HepG2 (cell line): Measurements from ENCODE around the gene COL4A6. TPM values are rescaled to one million over a fixed set of nuclear protein-coding genes. Genes with fewer than 3 reads are reported as not detected.

ENCODE experiments used
- DMAP1 ChIP-seq: IDR thresholded peaks from 2 replicates; pipeline ENCODE4 v1.6.1; 2016
- HNF4G ChIP-seq, 2 experiments: sonication (generic) in 1 of 2; formaldehyde crosslinking in 1 of 2; IDR thresholded peaks; 2 replicates each; pipeline versions ENCODE4 v1.4.0 to v1.6.1; 2011 to 2020; ENCODE audit warnings: borderline replicate concordance in 2 of 2, low read depth in 2 of 2, mild to moderate bottlenecking in 2 of 2, low read length in 1 of 2, missing genetic modification reagents in 1 of 2, moderate library complexity in 1 of 2
- KLF16 ChIP-seq, 2 experiments: sonication (generic) in 1 of 2; formaldehyde crosslinking in 1 of 2; IDR thresholded peaks; 2 replicates each; pipeline versions ENCODE4 v1.6.1 to v1.8.0; 2016 to 2023; ENCODE audit warnings: missing genetic modification reagents in 2 of 2, missing compliant biosample characterization in 1 of 2
- NFE2 ChIP-seq: sonication (generic); formaldehyde crosslinking; IDR thresholded peaks from 2 replicates; pipeline ENCODE4 v1.4.0; 2020; ENCODE audit warnings: missing genetic modification reagents
- PHF20 ChIP-seq: sonication (generic); formaldehyde crosslinking; IDR thresholded peaks from 2 replicates; pipeline ENCODE4 v1.5.0; 2020; ENCODE audit warnings: mild to moderate bottlenecking, missing genetic modification reagents
- PHF8 ChIP-seq: sonication (generic); formaldehyde crosslinking; IDR thresholded peaks from 2 replicates; pipeline ENCODE4 v1.5.0; 2020; ENCODE audit warnings: missing genetic modification reagents
- SIN3A ChIP-seq: IDR thresholded peaks from 2 replicates; pipeline ENCODE4 v1.6.1; 2011; ENCODE audit warnings: low read depth, mild to moderate bottlenecking, control low read depth, low read length, borderline replicate concordance
- SNAPC5 ChIP-seq: sonication (generic); formaldehyde crosslinking; IDR thresholded peaks from 2 replicates; pipeline ENCODE4 v1.8.1; 2023; ENCODE audit warnings: mild to moderate bottlenecking, missing genetic modification reagents, borderline replicate concordance
- ZFX ChIP-seq: sonication (generic); formaldehyde crosslinking; IDR thresholded peaks from 2 replicates; pipeline ENCODE4 v1.4.0; 2020; ENCODE audit warnings: mild to moderate bottlenecking, low read depth, missing genetic modification reagents, moderate library complexity
- ZNF549 ChIP-seq: sonication (generic); formaldehyde crosslinking; IDR thresholded peaks from 2 replicates; pipeline ENCODE4 v1.5.0; 2020; ENCODE audit warnings: missing genetic modification reagents
- polyA plus RNA-seq, 8 experiments: library from polyadenylated mRNA; depleted of rRNA in 3 of 8; stranded (reverse) in 7 of 8; unstranded in 1 of 8; fragments of >200 nt; fragmentation: Illumina TruSeq in 4 of 8; extraction: Trizol in 4 of 8; gene quantifications; 2 replicates each; pipeline versions ENCODE4 v1.2.1 to v1.2.3, GENCODE V29; 2011 to 2016; ENCODE audit warnings: low read depth in 4 of 8, missing spikeins in 1 of 8, mixed read lengths in 1 of 8; ENCODE audit not compliant: insufficient read depth in 1 of 8
- total RNA-seq, 5 experiments: library from RNA; depleted of rRNA; stranded (reverse); fragments of >200 nt; fragmentation: Illumina TruSeq; extraction: Trizol; gene quantifications; 2 replicates each; pipeline ENCODE4 v1.2.3, GENCODE V29; 2016; ENCODE audit warnings: low read depth in 1 of 5
- TF ChIP-seq, protein P1 (sequence below): sonication (generic); formaldehyde crosslinking; IDR thresholded peaks from 2 replicates; pipeline ENCODE4 v1.4.0; 2020; ENCODE audit warnings: missing genetic modification reagents
- TF ChIP-seq, protein P2 (sequence below): sonication (generic); formaldehyde crosslinking; IDR thresholded peaks from 2 replicates; pipeline ENCODE4 v1.9.0; 2021; ENCODE audit warnings: mild to moderate bottlenecking, missing genetic modification reagents
- TF ChIP-seq, protein P3 (sequence below): sonication (generic); formaldehyde crosslinking; IDR thresholded peaks from 2 replicates; pipeline ENCODE4 v1.4.0; 2020; ENCODE audit warnings: missing genetic modification reagents, borderline replicate concordance

COL4A6 gene
- total and polyA plus RNA-seq, 2 of the 13 experiments (the other 11 are each of a cell fraction or from before 2014, with no cell fraction given): 4.5 to 8.2 TPM

- TF ChIP-seq, protein P1, sequence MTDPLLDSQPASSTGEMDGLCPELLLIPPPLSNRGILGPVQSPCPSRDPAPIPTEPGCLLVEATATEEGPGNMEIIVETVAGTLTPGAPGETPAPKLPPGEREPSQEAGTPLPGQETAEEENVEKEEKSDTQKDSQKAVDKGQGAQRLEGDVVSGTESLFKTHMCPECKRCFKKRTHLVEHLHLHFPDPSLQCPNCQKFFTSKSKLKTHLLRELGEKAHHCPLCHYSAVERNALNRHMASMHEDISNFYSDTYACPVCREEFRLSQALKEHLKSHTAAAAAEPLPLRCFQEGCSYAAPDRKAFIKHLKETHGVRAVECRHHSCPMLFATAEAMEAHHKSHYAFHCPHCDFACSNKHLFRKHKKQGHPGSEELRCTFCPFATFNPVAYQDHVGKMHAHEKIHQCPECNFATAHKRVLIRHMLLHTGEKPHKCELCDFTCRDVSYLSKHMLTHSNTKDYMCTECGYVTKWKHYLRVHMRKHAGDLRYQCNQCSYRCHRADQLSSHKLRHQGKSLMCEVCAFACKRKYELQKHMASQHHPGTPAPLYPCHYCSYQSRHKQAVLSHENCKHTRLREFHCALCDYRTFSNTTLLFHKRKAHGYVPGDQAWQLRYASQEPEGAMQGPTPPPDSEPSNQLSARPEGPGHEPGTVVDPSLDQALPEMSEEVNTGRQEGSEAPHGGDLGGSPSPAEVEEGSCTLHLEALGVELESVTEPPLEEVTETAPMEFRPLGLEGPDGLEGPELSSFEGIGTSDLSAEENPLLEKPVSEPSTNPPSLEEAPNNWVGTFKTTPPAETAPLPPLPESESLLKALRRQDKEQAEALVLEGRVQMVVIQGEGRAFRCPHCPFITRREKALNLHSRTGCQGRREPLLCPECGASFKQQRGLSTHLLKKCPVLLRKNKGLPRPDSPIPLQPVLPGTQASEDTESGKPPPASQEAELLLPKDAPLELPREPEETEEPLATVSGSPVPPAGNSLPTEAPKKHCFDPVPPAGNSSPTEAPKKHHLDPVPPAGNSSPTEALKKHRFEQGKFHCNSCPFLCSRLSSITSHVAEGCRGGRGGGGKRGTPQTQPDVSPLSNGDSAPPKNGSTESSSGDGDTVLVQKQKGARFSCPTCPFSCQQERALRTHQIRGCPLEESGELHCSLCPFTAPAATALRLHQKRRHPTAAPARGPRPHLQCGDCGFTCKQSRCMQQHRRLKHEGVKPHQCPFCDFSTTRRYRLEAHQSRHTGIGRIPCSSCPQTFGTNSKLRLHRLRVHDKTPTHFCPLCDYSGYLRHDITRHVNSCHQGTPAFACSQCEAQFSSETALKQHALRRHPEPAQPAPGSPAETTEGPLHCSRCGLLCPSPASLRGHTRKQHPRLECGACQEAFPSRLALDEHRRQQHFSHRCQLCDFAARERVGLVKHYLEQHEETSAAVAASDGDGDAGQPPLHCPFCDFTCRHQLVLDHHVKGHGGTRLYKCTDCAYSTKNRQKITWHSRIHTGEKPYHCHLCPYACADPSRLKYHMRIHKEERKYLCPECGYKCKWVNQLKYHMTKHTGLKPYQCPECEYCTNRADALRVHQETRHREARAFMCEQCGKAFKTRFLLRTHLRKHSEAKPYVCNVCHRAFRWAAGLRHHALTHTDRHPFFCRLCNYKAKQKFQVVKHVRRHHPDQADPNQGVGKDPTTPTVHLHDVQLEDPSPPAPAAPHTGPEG (CRISPR knock-in tag): no peak
- TF ChIP-seq PHF8 (peak; percentile 38; the same call in 1 of the 2 replicates), PHF20 (CRISPR knock-in tag) (no peak), ZNF549 (no peak), DMAP1 (CRISPR knock-in tag) (peak; percentile 50; the same call in 1 of the 2 replicates), KLF16 (CRISPR knock-in tag; IDR thresholded peaks at IDR 0.05) (peak in 1 of 2 experiments; percentile 50; a peak in 1 of 4 replicates), ZFX (peak; percentile 72), NFE2 (CRISPR knock-in tag) (no peak), SIN3A (no peak), HNF4G (IDR thresholded peaks at IDR 0.05; ENCODE audit: borderline replicate concordance, low read depth, low read length) (peak; percentile 53), HNF4G (CRISPR knock-in tag; IDR thresholded peaks at IDR 0.05; ENCODE audit: borderline replicate concordance, low read depth) (peak; percentile 30; the same call in 1 of the 2 replicates), SNAPC5 (CRISPR knock-in tag) (no peak)
- TF ChIP-seq, protein P2, sequence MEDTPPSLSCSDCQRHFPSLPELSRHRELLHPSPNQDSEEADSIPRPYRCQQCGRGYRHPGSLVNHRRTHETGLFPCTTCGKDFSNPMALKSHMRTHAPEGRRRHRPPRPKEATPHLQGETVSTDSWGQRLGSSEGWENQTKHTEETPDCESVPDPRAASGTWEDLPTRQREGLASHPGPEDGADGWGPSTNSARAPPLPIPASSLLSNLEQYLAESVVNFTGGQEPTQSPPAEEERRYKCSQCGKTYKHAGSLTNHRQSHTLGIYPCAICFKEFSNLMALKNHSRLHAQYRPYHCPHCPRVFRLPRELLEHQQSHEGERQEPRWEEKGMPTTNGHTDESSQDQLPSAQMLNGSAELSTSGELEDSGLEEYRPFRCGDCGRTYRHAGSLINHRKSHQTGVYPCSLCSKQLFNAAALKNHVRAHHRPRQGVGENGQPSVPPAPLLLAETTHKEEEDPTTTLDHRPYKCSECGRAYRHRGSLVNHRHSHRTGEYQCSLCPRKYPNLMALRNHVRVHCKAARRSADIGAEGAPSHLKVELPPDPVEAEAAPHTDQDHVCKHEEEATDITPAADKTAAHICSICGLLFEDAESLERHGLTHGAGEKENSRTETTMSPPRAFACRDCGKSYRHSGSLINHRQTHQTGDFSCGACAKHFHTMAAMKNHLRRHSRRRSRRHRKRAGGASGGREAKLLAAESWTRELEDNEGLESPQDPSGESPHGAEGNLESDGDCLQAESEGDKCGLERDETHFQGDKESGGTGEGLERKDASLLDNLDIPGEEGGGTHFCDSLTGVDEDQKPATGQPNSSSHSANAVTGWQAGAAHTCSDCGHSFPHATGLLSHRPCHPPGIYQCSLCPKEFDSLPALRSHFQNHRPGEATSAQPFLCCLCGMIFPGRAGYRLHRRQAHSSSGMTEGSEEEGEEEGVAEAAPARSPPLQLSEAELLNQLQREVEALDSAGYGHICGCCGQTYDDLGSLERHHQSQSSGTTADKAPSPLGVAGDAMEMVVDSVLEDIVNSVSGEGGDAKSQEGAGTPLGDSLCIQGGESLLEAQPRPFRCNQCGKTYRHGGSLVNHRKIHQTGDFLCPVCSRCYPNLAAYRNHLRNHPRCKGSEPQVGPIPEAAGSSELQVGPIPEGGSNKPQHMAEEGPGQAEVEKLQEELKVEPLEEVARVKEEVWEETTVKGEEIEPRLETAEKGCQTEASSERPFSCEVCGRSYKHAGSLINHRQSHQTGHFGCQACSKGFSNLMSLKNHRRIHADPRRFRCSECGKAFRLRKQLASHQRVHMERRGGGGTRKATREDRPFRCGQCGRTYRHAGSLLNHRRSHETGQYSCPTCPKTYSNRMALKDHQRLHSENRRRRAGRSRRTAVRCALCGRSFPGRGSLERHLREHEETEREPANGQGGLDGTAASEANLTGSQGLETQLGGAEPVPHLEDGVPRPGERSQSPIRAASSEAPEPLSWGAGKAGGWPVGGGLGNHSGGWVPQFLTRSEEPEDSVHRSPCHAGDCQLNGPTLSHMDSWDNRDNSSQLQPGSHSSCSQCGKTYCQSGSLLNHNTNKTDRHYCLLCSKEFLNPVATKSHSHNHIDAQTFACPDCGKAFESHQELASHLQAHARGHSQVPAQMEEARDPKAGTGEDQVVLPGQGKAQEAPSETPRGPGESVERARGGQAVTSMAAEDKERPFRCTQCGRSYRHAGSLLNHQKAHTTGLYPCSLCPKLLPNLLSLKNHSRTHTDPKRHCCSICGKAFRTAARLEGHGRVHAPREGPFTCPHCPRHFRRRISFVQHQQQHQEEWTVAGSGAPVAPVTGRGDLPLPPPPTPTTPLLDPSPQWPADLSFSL: no peak
- TF ChIP-seq, protein P3, sequence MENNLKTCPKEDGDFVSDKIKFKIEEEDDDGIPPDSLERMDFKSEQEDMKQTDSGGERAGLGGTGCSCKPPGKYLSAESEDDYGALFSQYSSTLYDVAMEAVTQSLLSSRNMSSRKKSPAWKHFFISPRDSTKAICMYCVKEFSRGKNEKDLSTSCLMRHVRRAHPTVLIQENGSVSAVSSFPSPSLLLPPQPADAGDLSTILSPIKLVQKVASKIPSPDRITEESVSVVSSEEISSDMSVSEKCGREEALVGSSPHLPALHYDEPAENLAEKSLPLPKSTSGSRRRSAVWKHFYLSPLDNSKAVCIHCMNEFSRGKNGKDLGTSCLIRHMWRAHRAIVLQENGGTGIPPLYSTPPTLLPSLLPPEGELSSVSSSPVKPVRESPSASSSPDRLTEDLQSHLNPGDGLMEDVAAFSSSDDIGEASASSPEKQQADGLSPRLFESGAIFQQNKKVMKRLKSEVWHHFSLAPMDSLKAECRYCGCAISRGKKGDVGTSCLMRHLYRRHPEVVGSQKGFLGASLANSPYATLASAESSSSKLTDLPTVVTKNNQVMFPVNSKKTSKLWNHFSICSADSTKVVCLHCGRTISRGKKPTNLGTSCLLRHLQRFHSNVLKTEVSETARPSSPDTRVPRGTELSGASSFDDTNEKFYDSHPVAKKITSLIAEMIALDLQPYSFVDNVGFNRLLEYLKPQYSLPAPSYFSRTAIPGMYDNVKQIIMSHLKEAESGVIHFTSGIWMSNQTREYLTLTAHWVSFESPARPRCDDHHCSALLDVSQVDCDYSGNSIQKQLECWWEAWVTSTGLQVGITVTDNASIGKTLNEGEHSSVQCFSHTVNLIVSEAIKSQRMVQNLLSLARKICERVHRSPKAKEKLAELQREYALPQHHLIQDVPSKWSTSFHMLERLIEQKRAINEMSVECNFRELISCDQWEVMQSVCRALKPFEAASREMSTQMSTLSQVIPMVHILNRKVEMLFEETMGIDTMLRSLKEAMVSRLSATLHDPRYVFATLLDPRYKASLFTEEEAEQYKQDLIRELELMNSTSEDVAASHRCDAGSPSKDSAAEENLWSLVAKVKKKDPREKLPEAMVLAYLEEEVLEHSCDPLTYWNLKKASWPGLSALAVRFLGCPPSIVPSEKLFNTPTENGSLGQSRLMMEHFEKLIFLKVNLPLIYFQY (CRISPR knock-in tag): no peak
Observed at GRCh38 chrX:108298165-108298602, 140.0 kb downstream of the COL4A6 start (continued).
